ENCODE results near the gene SPHKAP. TPM values are rescaled to one million over a fixed set of nuclear protein-coding genes. Genes with fewer than 3 reads are reported as not detected.

Gene SPHKAP
- total RNA-seq, 6 experiments from 2014 or later = not detected

GRCh38 chr2:228023619-228024018, 157.9 kb downstream of the SPHKAP start:
- H3K9me3 ChIP-seq = no peaks in the 10 kb centered on the region
- DNase-seq = no peak
- TF ChIP-seq, protein P1, sequence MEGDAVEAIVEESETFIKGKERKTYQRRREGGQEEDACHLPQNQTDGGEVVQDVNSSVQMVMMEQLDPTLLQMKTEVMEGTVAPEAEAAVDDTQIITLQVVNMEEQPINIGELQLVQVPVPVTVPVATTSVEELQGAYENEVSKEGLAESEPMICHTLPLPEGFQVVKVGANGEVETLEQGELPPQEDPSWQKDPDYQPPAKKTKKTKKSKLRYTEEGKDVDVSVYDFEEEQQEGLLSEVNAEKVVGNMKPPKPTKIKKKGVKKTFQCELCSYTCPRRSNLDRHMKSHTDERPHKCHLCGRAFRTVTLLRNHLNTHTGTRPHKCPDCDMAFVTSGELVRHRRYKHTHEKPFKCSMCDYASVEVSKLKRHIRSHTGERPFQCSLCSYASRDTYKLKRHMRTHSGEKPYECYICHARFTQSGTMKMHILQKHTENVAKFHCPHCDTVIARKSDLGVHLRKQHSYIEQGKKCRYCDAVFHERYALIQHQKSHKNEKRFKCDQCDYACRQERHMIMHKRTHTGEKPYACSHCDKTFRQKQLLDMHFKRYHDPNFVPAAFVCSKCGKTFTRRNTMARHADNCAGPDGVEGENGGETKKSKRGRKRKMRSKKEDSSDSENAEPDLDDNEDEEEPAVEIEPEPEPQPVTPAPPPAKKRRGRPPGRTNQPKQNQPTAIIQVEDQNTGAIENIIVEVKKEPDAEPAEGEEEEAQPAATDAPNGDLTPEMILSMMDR (IDR thresholded peaks at IDR 0.05) = no peak
- no peak for TF ChIP-seq POLR2A (IDR thresholded peaks at IDR 0.05)
- WGBS (ENCODE audit: insufficient coverage, low coverage, low lambda C conversion rate, missing lambda C conversion rate) = 65% methylated on average over 6 of the region's 6 CpGs
- H3K27ac ChIP-seq = no peak overlapping the region
- no peak overlapping the region for H3K4me3 ChIP-seq
- no peaks in the 10 kb centered on the region for H3K4me1 ChIP-seq
- H3K36me3 ChIP-seq = no peaks in the 10 kb centered on the region
- no peaks in the 10 kb centered on the region for H3K27me3 ChIP-seq
- intact Hi-C loops (cut with DNase I) = no loop called here
- ATAC-seq = no peak

DNA sequence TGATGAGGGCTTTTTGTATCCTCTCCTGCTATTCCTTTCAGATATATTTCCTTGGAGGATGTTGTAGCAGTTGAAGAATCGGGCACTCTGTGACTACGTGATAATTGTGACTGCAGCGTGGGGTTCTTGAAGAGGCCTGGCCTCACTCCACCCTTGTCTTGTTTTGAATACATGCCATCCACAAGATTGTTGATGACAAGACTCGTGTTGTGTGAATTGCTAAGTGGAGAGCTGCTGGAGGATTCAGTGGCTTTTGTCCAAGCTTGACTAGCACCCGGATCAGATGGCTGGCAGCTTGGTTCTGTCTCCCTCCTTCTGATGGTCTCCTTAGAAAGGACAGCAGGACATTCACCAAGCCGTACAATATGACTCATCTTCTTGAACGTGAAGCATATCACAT, 163.2 kb downstream of the SPHKAP start:
- Histone ChIP-seq H3K4me3 (no peak overlapping the region), H3K27ac (no peak overlapping the region), H3K4me1 (no peaks in the 10 kb centered on the region), H3K27me3 (no peaks in the 10 kb centered on the region), H3K9me3 (no peaks in the 10 kb centered on the region), H3K36me3 (no peaks in the 10 kb centered on the region)
- ATAC-seq (no peak), DNase-seq (no peak)
- TF ChIP-seq, protein P1 (IDR thresholded peaks at IDR 0.05) = no peak
- TF ChIP-seq POLR2A (IDR thresholded peaks at IDR 0.05) = no peak
- 41% methylated on average over 7 of the region's 7 CpGs for WGBS (ENCODE audit: insufficient coverage, low coverage, low lambda C conversion rate, missing lambda C conversion rate)
- intact Hi-C loops (cut with DNase I) = no loop called here

DNA sequence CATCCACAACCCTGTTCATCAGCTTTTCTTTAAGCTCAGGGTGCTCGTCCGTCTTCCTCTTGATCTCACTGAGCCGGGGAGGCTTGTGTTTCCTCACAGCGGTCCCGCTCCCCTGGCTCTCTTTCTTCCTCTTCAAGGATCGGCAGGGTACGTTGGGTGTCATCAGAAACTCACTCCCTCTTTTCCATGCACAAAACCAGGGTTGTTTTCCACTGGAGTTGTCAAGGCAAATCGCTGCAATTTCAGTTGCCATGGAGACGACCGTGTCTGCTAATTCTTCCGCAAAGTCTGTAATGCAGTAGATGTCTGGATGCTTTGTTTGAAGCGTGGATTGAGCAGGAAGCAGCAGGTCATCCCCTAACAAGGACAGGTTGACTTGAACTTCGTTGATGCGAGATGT, 163.7 kb downstream of the SPHKAP start:
- 54% methylated on average over 9 of the region's 14 CpGs for WGBS (ENCODE audit: insufficient coverage, low coverage, low lambda C conversion rate, missing lambda C conversion rate)
- ATAC-seq (no peak), DNase-seq (no peak)
- TF ChIP-seq, protein P1 (IDR thresholded peaks at IDR 0.05) = no peak
- no peak for TF ChIP-seq POLR2A (IDR thresholded peaks at IDR 0.05)
- Histone ChIP-seq H3K36me3 (no peaks in the 10 kb centered on the region), H3K9me3 (no peaks in the 10 kb centered on the region), H3K4me1 (no peaks in the 10 kb centered on the region), H3K4me3 (no peak overlapping the region), H3K27me3 (no peaks in the 10 kb centered on the region), H3K27ac (no peak overlapping the region)
- intact Hi-C loops (cut with DNase I) = no loop called here

GRCh38 chr2:228016402-228016801, 165.1 kb downstream of the SPHKAP start:
- TF ChIP-seq POLR2A (IDR thresholded peaks at IDR 0.05) = no peak
- TF ChIP-seq, protein P1 (IDR thresholded peaks at IDR 0.05) = no peak
- 31% methylated on average over 8 of the region's 10 CpGs for WGBS (ENCODE audit: insufficient coverage, low coverage, low lambda C conversion rate, missing lambda C conversion rate)
- H3K27ac ChIP-seq = no peak overlapping the region
- no peaks in the 10 kb centered on the region for H3K36me3 ChIP-seq
- no peak overlapping the region for H3K4me3 ChIP-seq
- H3K4me1 ChIP-seq = no peaks in the 10 kb centered on the region
- DNase-seq (no peak), ATAC-seq (no peak)
- H3K27me3 ChIP-seq = no peaks in the 10 kb centered on the region
- intact Hi-C loops (cut with DNase I) = no loop called here
- H3K9me3 ChIP-seq = no peaks in the 10 kb centered on the region

DNA sequence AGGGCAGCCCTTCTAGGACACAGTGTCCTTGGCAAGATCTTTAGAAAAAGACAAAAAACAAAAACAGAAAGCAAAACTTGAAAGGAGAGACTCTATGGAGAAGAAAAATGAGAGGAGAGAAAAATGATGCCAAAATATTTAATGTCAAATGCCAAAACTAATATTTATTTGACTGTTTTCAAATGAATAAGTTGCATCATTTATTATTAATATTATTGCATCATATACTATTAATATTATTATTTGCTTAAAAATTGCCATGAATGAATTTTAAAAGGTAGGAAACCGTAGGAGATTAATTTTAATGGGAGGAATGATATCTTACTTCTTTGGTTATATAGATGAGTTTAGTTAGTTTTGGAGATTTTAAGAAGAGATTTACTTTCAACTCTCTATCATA, 165.7 kb downstream of the SPHKAP start:
- TF ChIP-seq, protein P1 (IDR thresholded peaks at IDR 0.05) = no peak
- no peak for TF ChIP-seq POLR2A (IDR thresholded peaks at IDR 0.05)
- no peaks in the 10 kb centered on the region for H3K4me1 ChIP-seq
- ATAC-seq (no peak), DNase-seq (no peak)
- H3K27ac ChIP-seq = no peak overlapping the region
- no peaks in the 10 kb centered on the region for H3K27me3 ChIP-seq
- intact Hi-C loops (cut with DNase I) = no loop called here
- no peak overlapping the region for H3K4me3 ChIP-seq
- H3K36me3 ChIP-seq = no peaks in the 10 kb centered on the region
- 67% methylated on average over 1 of the region's 1 CpG for WGBS (ENCODE audit: insufficient coverage, low coverage, low lambda C conversion rate, missing lambda C conversion rate)
- no peaks in the 10 kb centered on the region for H3K9me3 ChIP-seq

All from right lobe of liver (tissue), 6 donors.